Measurements from ENCODE around the gene SPSB2. TPM values are rescaled to one million over a fixed set of nuclear protein-coding genes. Genes with fewer than 3 reads are reported as not detected.

SPSB2 gene
- total RNA-seq, 4 donors from 2014 or later: 4.1 to 6.4 (median 5.7) TPM

GRCh38 chr12:6834873-6835272, 38.2 kb downstream of the SPSB2 start:
- TF ChIP-seq CTCF (IDR thresholded peaks at IDR 0.05; ENCODE audit: low read depth): no peak

GRCh38 chr12:6834254-6834653, 38.8 kb downstream of the SPSB2 start:
- no peak for TF ChIP-seq CTCF (IDR thresholded peaks at IDR 0.05; ENCODE audit: low read depth)

GRCh38 chr12:6833189-6833890, 39.8 kb downstream of the SPSB2 start:
- no peak for TF ChIP-seq CTCF (IDR thresholded peaks at IDR 0.05; ENCODE audit: low read depth)

GRCh38 chr12:6832125-6832524, 41.0 kb downstream of the SPSB2 start:
- TF ChIP-seq CTCF (IDR thresholded peaks at IDR 0.05; ENCODE audit: low read depth): no peak

- no peak for TF ChIP-seq CTCF (IDR thresholded peaks at IDR 0.05; ENCODE audit: low read depth)
Observed at GRCh38 chr12:6831450-6831995, 41.6 kb downstream of the SPSB2 start.

GRCh38 chr12:6830999-6831398, 42.1 kb downstream of the SPSB2 start:
- no peak for TF ChIP-seq CTCF (IDR thresholded peaks at IDR 0.05; ENCODE audit: low read depth)

GRCh38 chr12:6830286-6830890, 42.7 kb downstream of the SPSB2 start:
- no peak for TF ChIP-seq CTCF (IDR thresholded peaks at IDR 0.05; ENCODE audit: low read depth)
